Mesenteric fat pad (tissue), 1 donor: ENCODE data around the gene PRKCB. TPM values are rescaled to one million over a fixed set of nuclear protein-coding genes. Genes with fewer than 3 reads are reported as not detected.

Source experiments
- DNase-seq: peaks from one replicate; pipeline ENCODE4 v3.0.0-alpha.2; 2020; ENCODE audit warnings: low spot score
- total RNA-seq: library from RNA; stranded (reverse); fragmentation: NEBNext Ultra II Directional; extraction: Animal tissue kit (Norgen Biotek cat#: 25700); gene quantifications from one replicate; pipeline ENCODE4 v1.2.1, GENCODE V29; 2021
- donor health status: DM: yes; HTN: yes; CAD: no.

Gene PRKCB
- total RNA-seq, 1 donor from 2014 or later, result 11.0 TPM

- DNase-seq, result no peak
Observed at GRCh38 chr16:24152826-24153225, 317.0 kb downstream of the PRKCB start.

GRCh38 chr16:24156777-24157176, 321.0 kb downstream of the PRKCB start:
- no peak for DNase-seq

GRCh38 chr16:24163935-24164334, 328.2 kb downstream of the PRKCB start:
- no peak for DNase-seq

- no peak for DNase-seq
Observed at GRCh38 chr16:24164416-24164815, 328.6 kb downstream of the PRKCB start.

- no peak for DNase-seq
Observed at GRCh38 chr16:24165273-24165672, 329.5 kb downstream of the PRKCB start.

GRCh38 chr16:24166661-24167528, 331.1 kb downstream of the PRKCB start:
- DNase-seq, result no peak

- no peak for DNase-seq
Observed at GRCh38 chr16:24168856-24169255, 333.1 kb downstream of the PRKCB start.

GRCh38 chr16:24170407-24170806, 334.6 kb downstream of the PRKCB start:
- no peak for DNase-seq

- DNase-seq, result no peak
Observed at GRCh38 chr16:24174504-24174903, 338.7 kb downstream of the PRKCB start.

GRCh38 chr16:24174957-24175356, 339.2 kb downstream of the PRKCB start:
- DNase-seq, result no peak

- DNase-seq, result no peak
Observed at GRCh38 chr16:24178496-24178895, 342.7 kb downstream of the PRKCB start.

GRCh38 chr16:24180451-24180850, 344.7 kb downstream of the PRKCB start:
- DNase-seq, result no peak

GRCh38 chr16:24188021-24188542, 352.3 kb downstream of the PRKCB start:
- no peak for DNase-seq

- DNase-seq, result no peak
Observed at GRCh38 chr16:24188751-24189318, 353.1 kb downstream of the PRKCB start.

- DNase-seq, result no peak
Observed at GRCh38 chr16:24189941-24190340, 354.2 kb downstream of the PRKCB start.

GRCh38 chr16:24191876-24192402, 356.2 kb downstream of the PRKCB start:
- DNase-seq, result no peak

- no peak for DNase-seq
Observed at GRCh38 chr16:24195221-24195620, 359.4 kb downstream of the PRKCB start.

- no peak for DNase-seq
Observed at GRCh38 chr16:24198807-24199533, 363.2 kb downstream of the PRKCB start.

- no peak for DNase-seq
Observed at GRCh38 chr16:24203675-24204074, 367.9 kb downstream of the PRKCB start.

GRCh38 chr16:24204150-24204665, 368.4 kb downstream of the PRKCB start:
- no peak for DNase-seq

GRCh38 chr16:24206926-24207325, 371.1 kb downstream of the PRKCB start:
- DNase-seq, result no peak
